Ishikawa (cell line): ENCODE results near the gene SF3B3.

Experiments
- RAD21 ChIP-seq: IDR thresholded peaks from 2 replicates; pipeline ENCODE4 v1.6.1; 2012; ENCODE audit warnings: low read depth
- TAF1 ChIP-seq: IDR thresholded peaks from 2 replicates; pipeline ENCODE4 v1.6.1; 2012; ENCODE audit warnings: low read depth, mild to moderate bottlenecking

DNA sequence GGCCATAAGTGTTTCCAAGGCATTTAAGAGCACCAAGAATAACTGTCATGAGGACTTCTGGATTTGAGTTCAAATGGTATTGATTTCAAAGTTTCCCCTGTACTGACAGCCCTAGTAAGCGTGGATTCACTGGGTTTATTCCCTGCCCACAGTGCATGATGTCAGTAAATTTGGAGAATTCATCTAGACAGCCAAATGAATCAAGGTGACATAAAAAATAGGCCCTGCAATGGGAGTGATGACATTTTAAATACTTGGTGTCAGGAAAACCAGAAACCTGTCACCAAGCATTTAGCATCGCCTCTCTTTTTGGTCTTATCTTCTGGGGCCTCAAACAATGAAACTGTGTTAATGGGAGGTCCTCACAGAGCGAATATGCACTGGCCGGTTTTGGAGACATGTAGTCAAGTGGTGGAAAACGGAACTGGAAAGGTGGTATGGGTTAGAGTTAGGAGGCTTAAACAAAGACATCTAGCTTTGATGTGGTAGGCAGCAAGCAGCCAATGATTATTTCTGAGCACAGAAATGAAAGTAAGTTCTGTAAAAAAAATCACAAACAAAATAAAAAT is 29.3 kb upstream of the SF3B3 start:
- TF ChIP-seq RAD21, result no peak
- TF ChIP-seq TAF1, result no peak
